H1 (cell line): Measurements from ENCODE around the gene IFNL1. TPM values are rescaled to one million over a fixed set of nuclear protein-coding genes. Genes with fewer than 3 reads are reported as not detected.
A peak's percentile ranks its signal among the peaks of the same experiment; 100 is the strongest.

Source experiments
- ATF2 ChIP-seq: IDR thresholded peaks from 2 replicates; pipeline ENCODE4 v1.6.1; 2012; ENCODE audit warnings: low read length, inconsistent platforms
- BRCA1 ChIP-seq: IDR thresholded peaks from 2 replicates; pipeline ENCODE4 v1.6.1; 2012; ENCODE audit warnings: low read depth, low read length, improper control_type of control experiment
- CHD2 ChIP-seq: IDR thresholded peaks from 2 replicates; pipeline ENCODE4 v1.6.1; 2012; ENCODE audit warnings: low read length, improper control_type of control experiment
- CTBP2 ChIP-seq: IDR thresholded peaks from 2 replicates; pipeline ENCODE4 v1.7.0; 2011; ENCODE audit warnings: borderline replicate concordance, mild to moderate bottlenecking, moderate library complexity, mixed read lengths, low read length; ENCODE audit not compliant: insufficient read depth, insufficient read length
- CTCF ChIP-seq, 3 experiments: IDR thresholded peaks; 1 replicate in 2 of 3; 2 replicates in 1 of 3; pipeline versions ENCODE4 v1.5.1 to v1.6.1; 2011; ENCODE audit warnings: low read length in 3 of 3, mild to moderate bottlenecking in 3 of 3, inconsistent platforms in 2 of 3, low read depth in 1 of 3, moderate library complexity in 1 of 3; ENCODE audit not compliant: insufficient read depth in 1 of 3; ENCODE audit errors: control extremely low read depth in 1 of 3
- SIN3A ChIP-seq, 2 experiments: IDR thresholded peaks in 1 of 2; conservative IDR thresholded peaks in 1 of 2; 2 replicates each; pipeline ENCODE4 v1.6.1; 2011 to 2012; ENCODE audit warnings: low read length in 2 of 2, improper control_type of control experiment in 1 of 2, low read depth in 1 of 2, mild to moderate bottlenecking in 1 of 2
- SP2 ChIP-seq: IDR thresholded peaks from 2 replicates; pipeline ENCODE4 v1.6.1; 2012; ENCODE audit warnings: mild to moderate bottlenecking, low read length, inconsistent platforms
- SP4 ChIP-seq: IDR thresholded peaks from 2 replicates; pipeline ENCODE4 v1.6.1; 2012; ENCODE audit warnings: low read length, inconsistent platforms
- SUZ12 ChIP-seq: fragments of 200-600 bp; sonication (generic); IDR thresholded peaks from 2 replicates; pipeline ENCODE4 v1.6.1; 2012; ENCODE audit warnings: mild to moderate bottlenecking, inconsistent platforms, low read length, moderate library complexity, mixed read lengths
- TAF1 ChIP-seq: IDR thresholded peaks from 2 replicates; pipeline ENCODE4 v1.6.1; 2011; ENCODE audit warnings: mild to moderate bottlenecking, low read depth, low read length
- polyA plus RNA-seq, 7 experiments: library from polyadenylated mRNA; depleted of rRNA in 3 of 7; stranded (reverse) in 5 of 7; unstranded in 2 of 7; fragments of >200 nt in 5 of 7; fragments of 200-250 nt in 2 of 7; gene quantifications; 1 replicate in 5 of 7; 2 replicates in 1 of 7; 4 replicates in 1 of 7; pipeline versions ENCODE4 v1.2.1 to v1.2.3, GENCODE V29; 2011 to 2013; ENCODE audit warnings: missing spikeins in 2 of 7, mixed read lengths in 2 of 7
- total RNA-seq: library from RNA; stranded (reverse); fragmentation: NEBNext Ultra II Directional; extraction: Animal tissue kit (Norgen Biotek cat#: 25700); gene quantifications from 2 replicates; pipeline ENCODE4 v1.2.1, GENCODE V29; 2021

The IFNL1 gene
- total and polyA plus RNA-seq, 2 of the 8 experiments (the other 6 are each of a cell fraction or from before 2014, with no cell fraction given) = not detected

GRCh38 chr19:39264306-39265290, 31.6 kb upstream of the IFNL1 start (continued):
- peak in 1 of 3 experiments; percentile 6; a peak in 1 of 4 replicates for TF ChIP-seq CTCF (IDR thresholded peaks at IDR 0.05; ENCODE audit: control extremely low read depth in 1 of 3, insufficient read depth in 1 of 3, low read depth in 1 of 3, low read length in 3 of 3)
- no peak for TF ChIP-seq CTBP2
- TF ChIP-seq TAF1 = no peak
- TF ChIP-seq SP2 = no peak
- no peak for TF ChIP-seq BRCA1
- no peak for TF ChIP-seq SP4
- TF ChIP-seq SUZ12 = peak; percentile 97
- TF ChIP-seq CHD2 = no peak
- TF ChIP-seq ATF2 = no peak
- TF ChIP-seq SIN3A (conservative IDR thresholded peaks at IDR 0.05 in 1 of 2, IDR thresholded peaks at IDR 0.05 in 1 of 2; ENCODE audit: low read depth in 1 of 2, low read length in 2 of 2) = no peak
